Measurements from ENCODE around the gene PLEKHA7.

The PLEKHA7 gene

GRCh38 chr11:16771350-16772140 is 242.7 kb downstream of the PLEKHA7 start:
- no peak for TF ChIP-seq CTCF (IDR thresholded peaks at IDR 0.05)

- no peak for TF ChIP-seq CTCF (IDR thresholded peaks at IDR 0.05)
These were observed 244.2 kb downstream of the PLEKHA7 start for GRCh38 chr11:16770016-16770415.

DNA sequence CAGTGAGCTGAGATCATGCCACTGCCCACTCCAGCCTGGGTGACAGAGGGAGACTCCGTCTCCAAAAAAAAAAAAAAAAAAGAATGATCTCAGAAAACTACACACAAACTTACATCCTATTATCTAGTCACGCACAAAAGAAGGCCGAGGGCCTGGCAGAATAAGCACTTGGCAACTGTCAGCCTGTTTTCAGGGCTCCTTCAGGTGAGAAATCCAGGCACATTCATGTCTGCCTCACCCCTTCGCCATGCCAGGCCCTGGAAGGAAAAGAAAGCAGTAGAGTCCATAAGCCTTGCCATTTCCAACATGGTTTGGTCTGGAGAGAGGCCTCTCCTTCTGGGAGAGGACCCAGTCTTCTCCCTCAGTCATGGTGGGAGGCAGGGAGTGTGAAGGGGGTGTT is 244.8 kb downstream of the PLEKHA7 start:
- TF ChIP-seq CTCF (IDR thresholded peaks at IDR 0.05) = no peak

GRCh38 chr11:16767957-16768356 is 246.3 kb downstream of the PLEKHA7 start:
- no peak for TF ChIP-seq CTCF (IDR thresholded peaks at IDR 0.05)

GRCh38 chr11:16767137-16767536 is 247.1 kb downstream of the PLEKHA7 start:
- no peak for TF ChIP-seq CTCF (IDR thresholded peaks at IDR 0.05)

- TF ChIP-seq CTCF (IDR thresholded peaks at IDR 0.05) = no peak
These were observed 249.3 kb downstream of the PLEKHA7 start for GRCh38 chr11:16764888-16765287.

DNA sequence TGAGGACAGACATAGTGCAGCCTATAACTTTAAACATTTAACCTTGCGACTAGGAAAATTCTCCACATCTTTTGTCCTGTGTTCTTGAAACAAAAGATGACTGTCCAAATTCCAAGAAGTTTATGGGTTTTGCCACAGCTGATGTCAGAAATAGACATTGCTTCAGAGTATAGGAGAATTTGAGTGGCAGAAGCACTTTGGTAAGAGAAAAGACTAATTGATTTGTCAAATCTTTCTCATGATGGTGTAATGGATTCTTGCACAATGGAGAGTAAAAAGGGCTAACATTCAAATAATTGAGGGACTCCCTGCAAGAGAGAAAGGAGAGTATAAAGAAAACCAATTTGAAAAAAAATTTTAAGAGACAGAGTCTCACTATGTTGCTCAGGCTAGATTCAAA is 250.5 kb downstream of the PLEKHA7 start:
- TF ChIP-seq CTCF (IDR thresholded peaks at IDR 0.05) = no peak

All from LNCAP (cell line).